Karpas-422 (cell line): ENCODE measurements around the gene RMND1. TPM values are rescaled to one million over a fixed set of nuclear protein-coding genes. Genes with fewer than 3 reads are reported as not detected.

Experiments
- DNase-seq: peaks from one replicate; pipeline ENCODE4 v3.0.0-alpha.2; 2015
- H2AFZ ChIP-seq: fragments of 200-600 bp; sonication (generic); 2 replicates; pipeline ENCODE4 v1.6.1; 2014; ENCODE audit warnings: antibody characterized with exemption, low read length, mixed read lengths
- H3K27ac ChIP-seq: fragments of 200-600 bp; sonication (generic); 2 replicates; pipeline ENCODE4 v1.5.1; 2014; ENCODE audit warnings: mild to moderate bottlenecking, low read length, moderate library complexity
- H3K27me3 ChIP-seq: fragments of 200-600 bp; sonication (generic); 2 replicates; pipeline ENCODE4 v1.6.1; 2014; ENCODE audit warnings: low read length, mixed read lengths
- H3K36me3 ChIP-seq: fragments of 200-600 bp; sonication (generic); 2 replicates; pipeline ENCODE4 v1.6.1; 2014; ENCODE audit warnings: low read length, mixed read lengths; ENCODE audit not compliant: insufficient read depth
- H3K4me1 ChIP-seq: fragments of 200-600 bp; sonication (generic); 2 replicates; pipeline ENCODE4 v1.6.1; 2014; ENCODE audit warnings: mild to moderate bottlenecking, low read length, mixed read lengths
- H3K4me2 ChIP-seq: fragments of 200-600 bp; sonication (generic); 2 replicates; pipeline ENCODE4 v1.6.1; 2014; ENCODE audit warnings: low read length, low read depth, mild to moderate bottlenecking; ENCODE audit not compliant: poor library complexity, severe bottlenecking
- H3K4me3 ChIP-seq: fragments of 200-600 bp; sonication (generic); 2 replicates; pipeline ENCODE4 v1.5.1; 2014; ENCODE audit warnings: mild to moderate bottlenecking, antibody characterized with exemption, low read length, mixed read lengths
- H3K79me2 ChIP-seq: fragments of 200-600 bp; sonication (generic); 2 replicates; pipeline ENCODE4 v1.6.1; 2014; ENCODE audit warnings: mild to moderate bottlenecking, low read length, mixed read lengths
- H3K9ac ChIP-seq: fragments of 200-600 bp; sonication (generic); 2 replicates; pipeline ENCODE4 v1.6.0; 2014; ENCODE audit warnings: low read length
- H3K9me2 ChIP-seq: fragments of 200-600 bp; sonication (generic), shearing (Covaris generic); replicated peaks from 2 replicates; pipeline ENCODE4 v1.6.0; 2014; ENCODE audit warnings: mild to moderate bottlenecking, low read length, moderate library complexity; ENCODE audit not compliant: insufficient read depth
- H3K9me3 ChIP-seq: fragments of 300-700, 200-600 bp; sonication (generic); 2 replicates; pipeline ENCODE4 v1.6.1; 2014; ENCODE audit warnings: low read length, mixed read lengths
- H4K20me1 ChIP-seq: fragments of 200-600 bp; sonication (generic); 2 replicates; pipeline ENCODE4 v1.6.1; 2014; ENCODE audit warnings: mild to moderate bottlenecking, antibody characterized with exemption, low read length, low read depth; ENCODE audit not compliant: insufficient read depth
- total RNA-seq: library from RNA; depleted of rRNA; stranded (reverse); fragments of >200 nt; shearing (Covaris generic); gene quantifications from 2 replicates; pipeline ENCODE4 v1.2.3, GENCODE V29; 2014; ENCODE audit warnings: low replicate concordance; rRNA removed

RMND1 gene
- total RNA-seq = 25.3 and 31.0 TPM in 2 replicates

GRCh38 chr6:151451950-151452749 is at the start of gene RMND1:
Gene RMND1 (minus strand): TSS chr6:151452126. CDS start chr6:151445811, 6,315 bp downstream.
- no peak within 1 kb of the TSS; the same call in 1 of the 2 replicates for H2AFZ ChIP-seq
- peak within 1 kb of the TSS; percentile 81 for H3K9ac ChIP-seq
- peak within 1 kb of the TSS; percentile 68 for H3K27ac ChIP-seq
- peak within 1 kb of the TSS; percentile 95 for H3K4me2 ChIP-seq
- H3K4me3 ChIP-seq = peak within 1 kb of the TSS; percentile 89
- H3K9me3 ChIP-seq = no peaks in the 10 kb centered on the region
- peaks cover 34% of the 10 kb centered on the region for H3K4me1 ChIP-seq
- peaks cover 75% of the 10 kb centered on the region for H3K79me2 ChIP-seq
- H3K27me3 ChIP-seq = no peaks in the 10 kb centered on the region
- no peaks in the 10 kb centered on the region for H3K9me2 ChIP-seq
- DNase-seq = peak; percentile 100
- H4K20me1 ChIP-seq = no peaks in the 10 kb centered on the region
- 0 out of 2 replicates have a peak, but pooled peaks cover 4% of the 10 kb centered on the region for H3K36me3 ChIP-seq

- Histone ChIP-seq H3K27ac (no peak overlapping the region), H3K4me2 (no peak overlapping the region), H3K4me3 (no peak overlapping the region), H3K9ac (no peak overlapping the region), H3K9me2 (no peaks in the 10 kb centered on the region), H4K20me1 (no peaks in the 10 kb centered on the region), H3K9me3 (no peaks in the 10 kb centered on the region), H2AFZ (no peak overlapping the region), H3K4me1 (peaks cover 9% of the 10 kb centered on the region), H3K27me3 (no peaks in the 10 kb centered on the region), H3K36me3 (no peaks in the 10 kb centered on the region), H3K79me2 (no peaks in the 10 kb centered on the region)
- no peak for DNase-seq
Measured at GRCh38 chr6:151499551-151499950, 47.6 kb upstream of the RMND1 start.

GRCh38 chr6:151498327-151498726 is 46.4 kb upstream of the RMND1 start:
- no peaks in the 10 kb centered on the region for H3K9me3 ChIP-seq
- no peak overlapping the region for H3K4me2 ChIP-seq
- H3K27ac ChIP-seq = no peak overlapping the region
- H2AFZ ChIP-seq = no peak overlapping the region
- no peak overlapping the region for H3K4me3 ChIP-seq
- no peaks in the 10 kb centered on the region for H3K36me3 ChIP-seq
- no peak overlapping the region for H3K9ac ChIP-seq
- no peaks in the 10 kb centered on the region for H4K20me1 ChIP-seq
- H3K79me2 ChIP-seq = no peaks in the 10 kb centered on the region
- no peak for DNase-seq
- no peaks in the 10 kb centered on the region for H3K27me3 ChIP-seq
- peaks cover 9% of the 10 kb centered on the region for H3K4me1 ChIP-seq
- no peaks in the 10 kb centered on the region for H3K9me2 ChIP-seq

GRCh38 chr6:151497905-151498304 is 46.0 kb upstream of the RMND1 start:
- Histone ChIP-seq H3K4me3 (no peak overlapping the region), H4K20me1 (no peaks in the 10 kb centered on the region), H3K9ac (no peak overlapping the region), H3K4me1 (peaks cover 9% of the 10 kb centered on the region), H3K9me2 (no peaks in the 10 kb centered on the region), H3K9me3 (no peaks in the 10 kb centered on the region), H3K27ac (no peak overlapping the region), H2AFZ (no peak overlapping the region), H3K36me3 (no peaks in the 10 kb centered on the region), H3K4me2 (no peak overlapping the region), H3K79me2 (no peaks in the 10 kb centered on the region), H3K27me3 (no peaks in the 10 kb centered on the region)
- DNase-seq = no peak

GRCh38 chr6:151495380-151495779 is 43.5 kb upstream of the RMND1 start:
- Histone ChIP-seq H3K9me2 (no peaks in the 10 kb centered on the region), H3K4me1 (peaks cover 5% of the 10 kb centered on the region), H3K4me3 (no peak overlapping the region), H3K9me3 (no peaks in the 10 kb centered on the region), H3K9ac (no peak overlapping the region), H3K27me3 (no peaks in the 10 kb centered on the region), H3K27ac (no peak overlapping the region), H3K36me3 (no peaks in the 10 kb centered on the region), H3K4me2 (no peak overlapping the region), H2AFZ (no peak overlapping the region), H3K79me2 (no peaks in the 10 kb centered on the region), H4K20me1 (no peaks in the 10 kb centered on the region)
- DNase-seq = no peak

GRCh38 chr6:151494936-151495320 is 43.0 kb upstream of the RMND1 start:
- Histone ChIP-seq H2AFZ (no peak overlapping the region), H3K79me2 (no peaks in the 10 kb centered on the region), H3K9ac (no peak overlapping the region), H3K9me3 (no peaks in the 10 kb centered on the region), H3K27ac (no peak overlapping the region), H3K4me2 (no peak overlapping the region), H3K27me3 (no peaks in the 10 kb centered on the region), H3K4me1 (peaks cover 5% of the 10 kb centered on the region), H3K36me3 (no peaks in the 10 kb centered on the region), H3K4me3 (no peak overlapping the region), H4K20me1 (no peaks in the 10 kb centered on the region), H3K9me2 (no peaks in the 10 kb centered on the region)
- DNase-seq = no peak

GRCh38 chr6:151494235-151494935 is 42.5 kb upstream of the RMND1 start:
- Histone ChIP-seq H3K79me2 (no peaks in the 10 kb centered on the region), H3K4me3 (no peak overlapping the region), H3K27me3 (no peaks in the 10 kb centered on the region), H3K4me1 (peaks cover 5% of the 10 kb centered on the region), H3K4me2 (no peak overlapping the region), H2AFZ (no peak overlapping the region), H4K20me1 (no peaks in the 10 kb centered on the region), H3K9ac (no peak overlapping the region), H3K9me3 (no peaks in the 10 kb centered on the region), H3K36me3 (no peaks in the 10 kb centered on the region), H3K9me2 (no peaks in the 10 kb centered on the region), H3K27ac (no peak overlapping the region)
- no peak for DNase-seq

- H3K36me3 ChIP-seq = no peaks in the 10 kb centered on the region
- H3K4me3 ChIP-seq = no peak within 1 kb of the TSS
- H3K4me1 ChIP-seq = peaks cover 5% of the 10 kb centered on the region
- H3K9me3 ChIP-seq = no peaks in the 10 kb centered on the region
- H4K20me1 ChIP-seq = no peaks in the 10 kb centered on the region
- no peak within 1 kb of the TSS for H3K9ac ChIP-seq
- DNase-seq = no peak
- H3K9me2 ChIP-seq = no peaks in the 10 kb centered on the region
- no peaks in the 10 kb centered on the region for H3K79me2 ChIP-seq
- no peak within 1 kb of the TSS for H3K4me2 ChIP-seq
- H2AFZ ChIP-seq = no peak within 1 kb of the TSS
- no peaks in the 10 kb centered on the region for H3K27me3 ChIP-seq
- no peak within 1 kb of the TSS for H3K27ac ChIP-seq
Measured at GRCh38 chr6:151493804-151494234, 41.9 kb upstream of the RMND1 start, which contains the start of gene CCDC170. Gene CCDC170 (plus strand): TSS chr6:151494017. CDS start chr6:151494129, 112 bp downstream.
